C4-2B (cell line): ENCODE results near the gene CLSTN1.

Experiments used
- H3K27ac ChIP-seq: fragments of 450-650 bp; 2 replicates; pipeline ENCODE4 v1.5.1; 2017
- CTCF ChIP-seq: fragments of 450-650 bp; conservative IDR thresholded peaks from 2 replicates; pipeline ENCODE4 v1.5.1; 2017; ENCODE audit warnings: mild to moderate bottlenecking
- ZFX ChIP-seq: fragments of 450-650 bp; IDR thresholded peaks from 2 replicates; pipeline ENCODE4 v1.6.1; 2017

CLSTN1 gene

GRCh38 chr1:9817734-9818133 lies 6.0 kb downstream of the CLSTN1 start:
- no peak overlapping the region for H3K27ac ChIP-seq
- TF ChIP-seq ZFX (no peak), CTCF (no peak)

GRCh38 chr1:9816199-9816598 lies 7.6 kb downstream of the CLSTN1 start:
- no peak for TF ChIP-seq ZFX
- no peak for TF ChIP-seq CTCF
- H3K27ac ChIP-seq = no peak overlapping the region; the same call in 1 of the 2 replicates

GRCh38 chr1:9815150-9815549 lies 8.6 kb downstream of the CLSTN1 start:
- no peak for TF ChIP-seq CTCF
- peak overlapping the region; percentile 53 for H3K27ac ChIP-seq

GRCh38 chr1:9814619-9815018 lies 9.1 kb downstream of the CLSTN1 start:
- H3K27ac ChIP-seq = peak overlapping the region; percentile 46

GRCh38 chr1:9811239-9811966 lies 12.4 kb downstream of the CLSTN1 start:
- H3K27ac ChIP-seq = peak overlapping the region; percentile 26; the same call in 1 of the 2 replicates
- no peak for TF ChIP-seq ZFX
- TF ChIP-seq CTCF = no peak

More at GRCh38 chr1:9814619-9815018, 9.1 kb downstream of the CLSTN1 start:
- TF ChIP-seq CTCF (no peak), ZFX (no peak)

GRCh38 chr1:9809100-9809510 lies 14.7 kb downstream of the CLSTN1 start:
- peak overlapping the region; percentile 15; the same call in 1 of the 2 replicates for H3K27ac ChIP-seq
- TF ChIP-seq CTCF = no peak
- no peak for TF ChIP-seq ZFX

GRCh38 chr1:9808459-9808858 lies 15.3 kb downstream of the CLSTN1 start:
- no peak for TF ChIP-seq ZFX
- no peak for TF ChIP-seq CTCF
- H3K27ac ChIP-seq = peak overlapping the region; percentile 15; the same call in 1 of the 2 replicates
